Activated gamma-delta T cell treated with anti-CD3 and anti-CD28 coated beads, Interleukin-2, amount 50 U/mL, for 16 hours (primary cell): ENCODE measurements around the gene PPP1CA.

ENCODE experiments used
- DNase-seq: peaks from one replicate; pipeline ENCODE4 v3.0.0-alpha.2; 2020; ENCODE audit warnings: low read depth

PPP1CA gene

GRCh38 chr11:67401495-67402191, at the start of gene PPP1CA:
Gene PPP1CA (minus strand): TSS chr11:67401858. CDS start chr11:67401782, 76 bp downstream.
- peak; percentile 88 for DNase-seq

- DNase-seq = no peak
Measured at GRCh38 chr11:67450796-67451657, 49.4 kb upstream of the PPP1CA start.

- no peak for DNase-seq
Measured at GRCh38 chr11:67449116-67449844, 47.6 kb upstream of the PPP1CA start.

- no peak for DNase-seq
Measured at GRCh38 chr11:67448220-67448609, 46.6 kb upstream of the PPP1CA start.

- DNase-seq = no peak
Measured at GRCh38 chr11:67445515-67445914, 43.9 kb upstream of the PPP1CA start.

- no peak for DNase-seq
Measured at GRCh38 chr11:67442504-67443404, 41.1 kb upstream of the PPP1CA start.

- no peak for DNase-seq
Measured at GRCh38 chr11:67441731-67442351, 40.2 kb upstream of the PPP1CA start.

GRCh38 chr11:67441098-67441563, 39.5 kb upstream of the PPP1CA start:
- DNase-seq = no peak

- DNase-seq = no peak
Measured at GRCh38 chr11:67440229-67441097, 38.8 kb upstream of the PPP1CA start.

- DNase-seq = no peak
Measured at GRCh38 chr11:67439321-67440228, 37.9 kb upstream of the PPP1CA start.

- DNase-seq = no peak
Measured at GRCh38 chr11:67438158-67438902, 36.7 kb upstream of the PPP1CA start.

GRCh38 chr11:67437809-67438157, 36.1 kb upstream of the PPP1CA start:
- DNase-seq = no peak

- peak; percentile 66 for DNase-seq
Measured at GRCh38 chr11:67437082-67437808, 35.6 kb upstream of the PPP1CA start, which contains the start of gene PTPRCAP. Gene PTPRCAP (minus strand): TSS chr11:67437682. CDS start chr11:67437619, 63 bp downstream.

- DNase-seq = no peak
Measured at GRCh38 chr11:67436459-67437081, 34.9 kb upstream of the PPP1CA start.

- no peak for DNase-seq
Measured at GRCh38 chr11:67435727-67436458, 34.2 kb upstream of the PPP1CA start.

GRCh38 chr11:67435031-67435726, 33.5 kb upstream of the PPP1CA start:
- no peak for DNase-seq
